BE2C (cell line): Measurements from ENCODE around the gene CCDC197.

ENCODE experiments used
- DNase-seq: peaks from one replicate; pipeline ENCODE4 v3.0.0-alpha.2; 2020
- H3K27me3 ChIP-seq: fragments of 250-450 bp; sonication (Bioruptor Pico); 2 replicates; pipeline ENCODE4 v1.5.1; 2020; ENCODE audit warnings: mild to moderate bottlenecking
- H3K36me3 ChIP-seq: fragments of 250-450 bp; sonication (Bioruptor Pico); 2 replicates; pipeline ENCODE4 v1.5.1; 2020; ENCODE audit warnings: mild to moderate bottlenecking
- H3K4me1 ChIP-seq: fragments of 250-450 bp; sonication (Bioruptor Pico); 2 replicates; pipeline ENCODE4 v1.5.1; 2020
- H3K4me3 ChIP-seq: 2 replicates; pipeline ENCODE4 v1.5.1; 2011; ENCODE audit warnings: low read depth, low read length
- H3K9me3 ChIP-seq: fragments of 250-450 bp; sonication (Bioruptor Pico); 2 replicates; pipeline ENCODE4 v1.5.1; 2020
- TF ChIP-seq, protein P1 (sequence below): IDR thresholded peaks from 2 replicates; pipeline ENCODE4 v1.5.1; 2012; ENCODE audit warnings: mild to moderate bottlenecking, low read depth, low read length

CCDC197 gene

DNA sequence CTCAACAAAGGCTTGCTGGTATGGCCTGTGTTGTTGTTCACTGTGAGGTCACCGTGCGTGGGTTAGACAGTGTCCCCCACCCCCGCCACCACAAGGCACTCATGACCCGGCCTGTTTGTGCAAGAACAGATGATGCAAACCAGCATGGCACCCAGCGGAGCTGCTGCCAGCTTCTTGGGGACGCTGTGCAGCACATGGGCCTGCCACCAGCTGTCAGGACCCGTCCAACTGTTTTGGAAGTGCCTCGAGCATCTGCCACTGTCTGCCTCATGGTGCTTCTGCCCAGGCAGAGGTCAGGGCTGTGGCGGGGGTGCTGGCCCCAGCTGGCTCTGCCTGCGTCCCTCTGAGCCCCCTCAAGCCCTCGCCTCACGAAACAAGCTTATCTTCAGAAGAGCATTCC lies 22.3 kb upstream of the CCDC197 start:
- Histone ChIP-seq H3K4me1 (no peaks in the 10 kb centered on the region), H3K4me3 (no peak overlapping the region), H3K36me3 (no peaks in the 10 kb centered on the region), H3K9me3 (no peaks in the 10 kb centered on the region), H3K27me3 (no peaks in the 10 kb centered on the region; the same call in 1 of the 2 replicates)
- DNase-seq, result no peak
- TF ChIP-seq, protein P1, sequence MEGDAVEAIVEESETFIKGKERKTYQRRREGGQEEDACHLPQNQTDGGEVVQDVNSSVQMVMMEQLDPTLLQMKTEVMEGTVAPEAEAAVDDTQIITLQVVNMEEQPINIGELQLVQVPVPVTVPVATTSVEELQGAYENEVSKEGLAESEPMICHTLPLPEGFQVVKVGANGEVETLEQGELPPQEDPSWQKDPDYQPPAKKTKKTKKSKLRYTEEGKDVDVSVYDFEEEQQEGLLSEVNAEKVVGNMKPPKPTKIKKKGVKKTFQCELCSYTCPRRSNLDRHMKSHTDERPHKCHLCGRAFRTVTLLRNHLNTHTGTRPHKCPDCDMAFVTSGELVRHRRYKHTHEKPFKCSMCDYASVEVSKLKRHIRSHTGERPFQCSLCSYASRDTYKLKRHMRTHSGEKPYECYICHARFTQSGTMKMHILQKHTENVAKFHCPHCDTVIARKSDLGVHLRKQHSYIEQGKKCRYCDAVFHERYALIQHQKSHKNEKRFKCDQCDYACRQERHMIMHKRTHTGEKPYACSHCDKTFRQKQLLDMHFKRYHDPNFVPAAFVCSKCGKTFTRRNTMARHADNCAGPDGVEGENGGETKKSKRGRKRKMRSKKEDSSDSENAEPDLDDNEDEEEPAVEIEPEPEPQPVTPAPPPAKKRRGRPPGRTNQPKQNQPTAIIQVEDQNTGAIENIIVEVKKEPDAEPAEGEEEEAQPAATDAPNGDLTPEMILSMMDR, result no peak

DNA sequence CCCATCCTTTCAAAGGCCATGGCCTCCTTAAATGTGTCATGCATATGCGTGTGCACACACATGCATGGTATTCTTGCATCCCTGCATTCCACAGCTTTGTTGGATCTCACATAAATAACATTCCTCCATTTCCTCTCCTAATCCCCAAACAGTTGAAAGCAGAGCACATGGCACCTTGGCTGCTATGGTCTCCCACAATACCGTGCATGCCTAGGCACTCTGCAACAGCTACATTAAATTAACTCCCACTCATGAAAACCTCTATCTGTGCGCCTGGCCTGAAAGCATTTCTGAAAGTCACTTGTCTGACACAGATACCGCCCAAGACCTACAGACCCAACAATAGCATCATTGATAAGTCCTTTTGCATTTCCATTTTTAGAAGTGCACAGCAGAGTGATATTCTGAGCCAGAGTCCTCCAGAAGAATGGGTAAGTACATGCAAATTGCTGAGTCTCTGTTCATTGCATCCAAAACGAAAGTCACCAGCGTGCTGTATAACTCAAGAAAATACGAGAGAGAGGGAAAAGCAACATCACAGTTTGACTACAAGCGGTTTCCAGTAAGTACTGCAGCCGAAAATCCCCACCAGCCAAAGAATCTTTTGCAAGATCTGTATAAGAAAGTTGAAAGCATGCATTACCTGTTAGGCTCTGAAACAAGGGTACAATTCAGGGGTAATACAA lies 21.2 kb upstream of the CCDC197 start:
- TF ChIP-seq, protein P1, result no peak
- Histone ChIP-seq H3K4me3 (no peak overlapping the region), H3K4me1 (no peaks in the 10 kb centered on the region), H3K9me3 (no peaks in the 10 kb centered on the region), H3K27me3 (no peaks in the 10 kb centered on the region; the same call in 1 of the 2 replicates), H3K36me3 (no peaks in the 10 kb centered on the region)
- no peak for DNase-seq

DNA sequence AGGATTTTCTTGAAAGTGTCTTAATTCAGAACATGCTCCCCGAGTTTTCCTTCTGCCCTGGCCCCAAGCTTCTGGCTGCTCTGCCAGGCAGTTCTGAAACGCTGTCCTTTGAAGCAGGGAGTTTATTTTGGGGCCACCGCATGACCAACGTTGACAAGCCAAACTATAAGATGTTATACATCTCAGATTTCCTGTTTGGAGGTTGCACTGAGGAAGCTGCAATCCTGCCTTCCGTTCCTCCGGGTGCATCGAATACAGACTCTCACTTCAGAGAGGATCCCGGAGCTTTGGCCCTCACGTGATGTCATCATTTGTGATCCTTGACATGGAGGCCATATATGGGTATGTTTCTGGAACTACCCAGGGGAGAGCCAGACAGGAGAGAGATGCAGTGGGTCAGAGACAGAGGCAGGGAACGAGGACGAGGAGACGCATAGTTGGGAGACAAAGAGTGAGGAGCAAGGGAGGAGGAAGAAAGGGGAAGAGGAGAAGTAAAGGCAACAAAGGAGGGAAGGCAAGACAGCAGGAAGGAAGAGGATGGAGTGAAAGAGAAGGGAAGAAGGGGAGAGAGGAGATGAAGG lies 20.5 kb upstream of the CCDC197 start, which contains the start of gene ASB2:
TSS of gene ASB2 (minus strand) at position 94 of the 581 bp plus-strand sequence. CDS start 12,031 bp downstream, outside the sequence.
- no peak for DNase-seq
- TF ChIP-seq, protein P1, result no peak
- no peaks in the 10 kb centered on the region for H3K4me1 ChIP-seq
- no peaks in the 10 kb centered on the region for H3K36me3 ChIP-seq
- no peaks in the 10 kb centered on the region for H3K27me3 ChIP-seq
- no peaks in the 10 kb centered on the region for H3K9me3 ChIP-seq
- H3K4me3 ChIP-seq, result no peak within 1 kb of the TSS

DNA sequence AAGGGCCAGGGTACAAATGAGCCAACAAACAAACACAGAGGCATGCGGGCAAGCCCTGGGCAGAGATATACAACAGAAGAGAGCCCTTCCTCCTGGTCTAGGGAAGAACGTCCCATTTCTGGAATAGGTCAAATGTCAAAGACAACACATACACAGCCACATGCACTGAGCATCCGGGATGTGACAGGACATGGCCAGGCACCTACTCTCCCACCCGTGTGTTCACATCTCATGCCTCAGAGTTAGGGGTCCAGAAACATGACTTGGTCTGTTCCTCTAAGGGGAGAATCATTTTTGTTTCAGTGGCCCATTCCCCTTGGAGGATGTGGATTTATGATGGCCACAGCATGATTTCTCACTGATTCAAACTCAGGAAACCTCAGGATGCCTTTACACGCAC lies 19.9 kb upstream of the CCDC197 start:
- H3K4me1 ChIP-seq, result no peaks in the 10 kb centered on the region
- no peaks in the 10 kb centered on the region for H3K27me3 ChIP-seq
- H3K36me3 ChIP-seq, result no peaks in the 10 kb centered on the region
- TF ChIP-seq, protein P1, result no peak
- H3K9me3 ChIP-seq, result no peaks in the 10 kb centered on the region
- no peak overlapping the region for H3K4me3 ChIP-seq
- DNase-seq, result no peak

DNA sequence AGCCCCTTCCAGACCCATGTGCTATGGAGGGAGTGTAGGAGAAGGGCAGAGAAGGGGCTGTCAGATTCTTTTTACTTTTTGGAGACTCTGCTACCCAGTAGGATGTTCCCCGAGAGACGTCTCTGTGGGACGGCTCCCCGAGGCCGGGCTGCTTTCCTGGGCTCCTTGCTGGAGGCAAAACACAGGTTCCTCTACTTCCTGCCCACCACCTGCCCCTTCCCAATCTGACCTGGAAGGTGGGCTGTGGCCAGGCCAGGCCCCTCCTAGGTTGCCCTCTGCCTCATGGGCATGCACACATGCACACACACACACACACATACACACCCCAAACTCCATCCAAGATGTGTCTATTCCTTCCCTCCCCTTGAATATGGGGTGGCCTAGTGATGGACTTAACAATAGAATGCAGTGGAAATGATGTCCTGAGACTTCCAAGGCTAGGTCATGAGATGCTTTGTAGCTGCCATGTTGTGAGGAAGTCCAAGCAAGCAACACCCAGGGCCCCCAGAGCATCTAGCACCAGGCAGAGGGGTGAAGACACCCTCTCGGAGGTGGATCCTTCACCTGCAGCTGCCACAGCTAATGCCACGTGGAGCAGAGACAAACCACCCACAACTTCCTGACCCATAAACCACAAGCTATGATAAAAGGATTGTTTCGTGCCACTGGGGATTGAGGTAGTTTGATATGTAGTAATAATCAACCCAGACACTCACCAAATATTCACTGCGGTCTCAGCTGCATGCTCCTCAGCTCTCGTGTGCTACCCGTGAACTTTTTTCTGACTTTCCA lies 19.1 kb upstream of the CCDC197 start:
- no peak for DNase-seq
- H3K27me3 ChIP-seq, result no peaks in the 10 kb centered on the region
- TF ChIP-seq, protein P1, result no peak
- no peaks in the 10 kb centered on the region for H3K36me3 ChIP-seq
- no peak overlapping the region for H3K4me3 ChIP-seq
- no peaks in the 10 kb centered on the region for H3K4me1 ChIP-seq
- H3K9me3 ChIP-seq, result no peaks in the 10 kb centered on the region
